Measurements from ENCODE around the gene ADAT1.

ADAT1 gene

DNA sequence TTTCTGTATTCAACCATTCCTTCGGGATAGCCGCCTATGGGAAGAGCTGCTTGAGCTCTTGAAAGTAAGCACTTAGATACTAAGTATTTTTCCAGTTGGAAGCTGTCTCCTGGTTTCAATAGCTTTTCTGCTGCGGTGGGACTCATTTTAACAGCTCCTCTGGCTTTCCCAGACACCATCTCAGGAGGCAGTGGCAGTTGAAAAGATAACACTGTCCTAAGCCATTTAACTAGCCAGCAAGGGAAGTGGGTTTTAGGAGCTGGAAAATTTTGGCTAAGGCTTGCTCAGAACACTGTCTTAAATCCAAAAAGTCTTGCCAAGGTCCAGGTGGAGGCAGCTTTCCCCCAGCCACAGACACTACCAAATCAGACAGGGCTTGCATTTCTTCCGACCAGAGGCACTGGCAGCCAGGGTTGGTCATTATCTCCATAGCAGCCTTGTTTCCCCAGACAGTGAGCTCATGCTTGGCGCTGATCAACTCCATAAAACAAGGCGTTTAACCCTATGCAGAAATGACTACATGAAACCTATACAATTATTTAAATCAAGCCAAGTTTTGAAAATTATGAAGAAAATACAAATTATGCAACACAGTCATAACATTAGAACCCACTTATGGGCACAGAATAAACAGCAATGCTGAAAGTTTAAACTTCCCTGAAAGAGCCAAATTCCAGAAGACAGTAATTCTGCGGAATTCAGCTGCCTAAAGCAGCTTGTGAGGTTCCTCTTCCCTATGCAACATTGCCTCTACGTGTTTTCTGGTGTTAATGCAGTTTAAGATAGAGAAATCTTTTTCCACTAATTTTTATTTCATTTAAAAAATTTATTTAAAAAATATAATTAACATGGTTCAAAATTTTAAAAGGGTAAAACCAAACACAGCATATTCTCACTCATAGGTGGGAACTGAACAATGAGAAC, 31.9 kb downstream of the ADAT1 start:
- ATAC-seq (ENCODE audit: insufficient read depth, low read depth) (no peak), DNase-seq (no peak)
- TF ChIP-seq, protein P1, sequence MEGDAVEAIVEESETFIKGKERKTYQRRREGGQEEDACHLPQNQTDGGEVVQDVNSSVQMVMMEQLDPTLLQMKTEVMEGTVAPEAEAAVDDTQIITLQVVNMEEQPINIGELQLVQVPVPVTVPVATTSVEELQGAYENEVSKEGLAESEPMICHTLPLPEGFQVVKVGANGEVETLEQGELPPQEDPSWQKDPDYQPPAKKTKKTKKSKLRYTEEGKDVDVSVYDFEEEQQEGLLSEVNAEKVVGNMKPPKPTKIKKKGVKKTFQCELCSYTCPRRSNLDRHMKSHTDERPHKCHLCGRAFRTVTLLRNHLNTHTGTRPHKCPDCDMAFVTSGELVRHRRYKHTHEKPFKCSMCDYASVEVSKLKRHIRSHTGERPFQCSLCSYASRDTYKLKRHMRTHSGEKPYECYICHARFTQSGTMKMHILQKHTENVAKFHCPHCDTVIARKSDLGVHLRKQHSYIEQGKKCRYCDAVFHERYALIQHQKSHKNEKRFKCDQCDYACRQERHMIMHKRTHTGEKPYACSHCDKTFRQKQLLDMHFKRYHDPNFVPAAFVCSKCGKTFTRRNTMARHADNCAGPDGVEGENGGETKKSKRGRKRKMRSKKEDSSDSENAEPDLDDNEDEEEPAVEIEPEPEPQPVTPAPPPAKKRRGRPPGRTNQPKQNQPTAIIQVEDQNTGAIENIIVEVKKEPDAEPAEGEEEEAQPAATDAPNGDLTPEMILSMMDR (IDR thresholded peaks at IDR 0.05; ENCODE audit: borderline replicate concordance, extremely low read depth, low read length, poor library complexity, severe bottlenecking), result no peak
- no peak for TF ChIP-seq EZH2 (IDR thresholded peaks at IDR 0.05; ENCODE audit: borderline replicate concordance, low read depth, low read length, severe bottlenecking)
- Histone ChIP-seq H3K36me3 (ENCODE audit: insufficient read depth, low read length) (peaks cover 31% of the 10 kb centered on the region), H3K27me3 (ENCODE audit: insufficient read depth, low read length, poor library complexity) (no peaks in the 10 kb centered on the region), H3K79me2 (ENCODE audit: insufficient read depth, low read length) (no peaks in the 10 kb centered on the region), H3K9ac (ENCODE audit: low read depth, low read length) (no peak overlapping the region), H3K27ac (ENCODE audit: low read length) (no peak overlapping the region), H3K4me3 (ENCODE audit: low read depth in 1 of 2, low read length in 2 of 2) (no peak overlapping the region), H4K20me1 (ENCODE audit: insufficient read depth, low read length) (0 out of 2 replicates have a peak, but pooled peaks cover 3% of the 10 kb centered on the region), H3K4me1 (ENCODE audit: insufficient read depth, low read length) (peaks cover 13% of the 10 kb centered on the region), H2AFZ (ENCODE audit: low read depth, low read length) (no peak overlapping the region), H3K4me2 (ENCODE audit: insufficient read depth, low read length) (no peak overlapping the region), H3K9me3 (ENCODE audit: insufficient read depth, low read length, severe bottlenecking) (no peaks in the 10 kb centered on the region)

DNA sequence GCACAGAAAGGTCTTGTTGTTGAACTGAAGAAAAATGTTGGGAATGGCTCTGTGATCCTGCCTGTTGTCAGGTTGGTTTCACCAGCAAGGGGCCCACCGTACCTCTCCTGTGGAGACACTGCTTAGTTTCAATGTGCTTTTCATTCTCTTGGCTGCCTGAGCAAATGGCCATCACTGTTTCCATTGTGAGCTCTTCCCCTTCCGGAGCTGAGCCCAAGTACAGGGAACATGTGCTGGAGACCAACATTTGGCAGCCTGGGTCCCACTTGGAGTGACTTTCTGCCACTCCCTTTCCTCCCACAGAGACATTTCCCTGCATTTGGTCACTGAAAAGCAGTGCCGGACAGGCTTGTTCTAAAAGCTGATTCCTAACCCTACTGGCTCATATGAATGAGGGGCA, 33.8 kb downstream of the ADAT1 start:
- H3K4me1 ChIP-seq (ENCODE audit: insufficient read depth, low read length), result peaks cover 5% of the 10 kb centered on the region
- no peaks in the 10 kb centered on the region for H3K79me2 ChIP-seq (ENCODE audit: insufficient read depth, low read length)
- no peak overlapping the region for H3K9ac ChIP-seq (ENCODE audit: low read depth, low read length)
- TF ChIP-seq, protein P1 (IDR thresholded peaks at IDR 0.05; ENCODE audit: borderline replicate concordance, extremely low read depth, low read length, poor library complexity, severe bottlenecking), result no peak
- no peak for TF ChIP-seq EZH2 (IDR thresholded peaks at IDR 0.05; ENCODE audit: borderline replicate concordance, low read depth, low read length, severe bottlenecking)
- 0 out of 2 replicates have a peak, but pooled peaks cover 3% of the 10 kb centered on the region for H4K20me1 ChIP-seq (ENCODE audit: insufficient read depth, low read length)
- no peak overlapping the region for H3K4me3 ChIP-seq (ENCODE audit: low read depth in 1 of 2, low read length in 2 of 2)
- no peak overlapping the region for H2AFZ ChIP-seq (ENCODE audit: low read depth, low read length)
- DNase-seq, result no peak
- peaks cover 25% of the 10 kb centered on the region for H3K36me3 ChIP-seq (ENCODE audit: insufficient read depth, low read length)
- ATAC-seq (ENCODE audit: insufficient read depth, low read depth), result no peak
- H3K4me2 ChIP-seq (ENCODE audit: insufficient read depth, low read length), result no peak overlapping the region
- no peak overlapping the region for H3K27ac ChIP-seq (ENCODE audit: low read length)
- H3K27me3 ChIP-seq (ENCODE audit: insufficient read depth, low read length, poor library complexity), result no peaks in the 10 kb centered on the region
- no peaks in the 10 kb centered on the region for H3K9me3 ChIP-seq (ENCODE audit: insufficient read depth, low read length, severe bottlenecking)

DNA sequence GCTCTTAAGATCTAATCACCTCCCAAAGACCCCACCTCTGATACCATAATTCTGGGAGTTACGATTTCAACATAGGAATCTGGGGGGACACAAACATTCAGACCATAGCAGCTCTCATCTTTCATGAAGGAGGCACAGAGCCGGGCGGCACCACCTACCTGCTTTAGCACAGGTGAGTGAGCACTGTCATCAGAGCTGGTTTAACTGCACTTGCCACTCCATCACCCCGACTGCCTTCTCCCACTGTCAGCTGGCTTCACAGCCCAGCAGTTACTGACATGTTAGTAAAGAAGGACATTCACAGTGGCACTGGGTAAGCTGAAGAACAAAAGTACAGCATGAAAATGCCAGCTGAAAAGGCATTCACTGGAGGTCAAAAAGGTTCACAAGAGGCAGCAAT, 34.4 kb downstream of the ADAT1 start:
- H3K4me3 ChIP-seq (ENCODE audit: low read depth in 1 of 2, low read length in 2 of 2), result no peak overlapping the region
- TF ChIP-seq, protein P1 (IDR thresholded peaks at IDR 0.05; ENCODE audit: borderline replicate concordance, extremely low read depth, low read length, poor library complexity, severe bottlenecking), result no peak
- TF ChIP-seq EZH2 (IDR thresholded peaks at IDR 0.05; ENCODE audit: borderline replicate concordance, low read depth, low read length, severe bottlenecking), result no peak

More for the DNA sequence above, 34.4 kb downstream of the ADAT1 start:
- ATAC-seq (ENCODE audit: insufficient read depth, low read depth) (no peak), DNase-seq (no peak)
- Histone ChIP-seq H2AFZ (ENCODE audit: low read depth, low read length) (no peak overlapping the region), H3K36me3 (ENCODE audit: insufficient read depth, low read length) (peaks cover 19% of the 10 kb centered on the region), H3K4me2 (ENCODE audit: insufficient read depth, low read length) (no peak overlapping the region), H3K27me3 (ENCODE audit: insufficient read depth, low read length, poor library complexity) (no peaks in the 10 kb centered on the region), H3K9me3 (ENCODE audit: insufficient read depth, low read length, severe bottlenecking) (no peaks in the 10 kb centered on the region), H3K9ac (ENCODE audit: low read depth, low read length) (no peak overlapping the region), H4K20me1 (ENCODE audit: insufficient read depth, low read length) (0 out of 2 replicates have a peak, but pooled peaks cover 3% of the 10 kb centered on the region), H3K27ac (ENCODE audit: low read length) (no peak overlapping the region), H3K4me1 (ENCODE audit: insufficient read depth, low read length) (no peaks in the 10 kb centered on the region), H3K79me2 (ENCODE audit: insufficient read depth, low read length) (no peaks in the 10 kb centered on the region)

All from DND-41 (cell line).